Measurements from ENCODE around the gene ALDH3A2.

DNA sequence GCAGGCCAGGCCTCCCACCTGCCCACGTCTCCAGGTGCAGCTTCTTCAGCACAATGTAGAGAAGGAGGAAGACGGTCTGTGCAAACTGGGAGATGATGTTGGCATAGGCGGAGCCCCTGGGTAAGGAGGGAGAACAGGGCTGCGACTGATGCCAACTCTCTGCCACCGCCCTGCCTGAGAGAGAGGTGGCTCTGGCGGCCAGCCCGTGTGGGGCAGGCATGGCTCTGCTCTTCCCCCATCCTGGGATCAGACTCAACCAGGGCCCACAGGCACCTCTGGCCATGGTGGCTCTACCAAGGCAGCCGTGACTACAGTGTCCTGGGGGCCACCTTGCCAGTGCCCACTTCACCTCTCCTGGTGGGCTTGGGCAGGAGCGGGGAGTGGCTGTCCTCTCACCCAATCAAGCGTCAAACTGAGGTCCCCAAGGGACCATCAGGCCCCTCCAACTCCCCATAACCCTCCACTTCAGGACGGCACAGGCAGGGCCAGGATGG, 59.2 kb downstream of the ALDH3A2 start:
- TF ChIP-seq, protein P1, sequence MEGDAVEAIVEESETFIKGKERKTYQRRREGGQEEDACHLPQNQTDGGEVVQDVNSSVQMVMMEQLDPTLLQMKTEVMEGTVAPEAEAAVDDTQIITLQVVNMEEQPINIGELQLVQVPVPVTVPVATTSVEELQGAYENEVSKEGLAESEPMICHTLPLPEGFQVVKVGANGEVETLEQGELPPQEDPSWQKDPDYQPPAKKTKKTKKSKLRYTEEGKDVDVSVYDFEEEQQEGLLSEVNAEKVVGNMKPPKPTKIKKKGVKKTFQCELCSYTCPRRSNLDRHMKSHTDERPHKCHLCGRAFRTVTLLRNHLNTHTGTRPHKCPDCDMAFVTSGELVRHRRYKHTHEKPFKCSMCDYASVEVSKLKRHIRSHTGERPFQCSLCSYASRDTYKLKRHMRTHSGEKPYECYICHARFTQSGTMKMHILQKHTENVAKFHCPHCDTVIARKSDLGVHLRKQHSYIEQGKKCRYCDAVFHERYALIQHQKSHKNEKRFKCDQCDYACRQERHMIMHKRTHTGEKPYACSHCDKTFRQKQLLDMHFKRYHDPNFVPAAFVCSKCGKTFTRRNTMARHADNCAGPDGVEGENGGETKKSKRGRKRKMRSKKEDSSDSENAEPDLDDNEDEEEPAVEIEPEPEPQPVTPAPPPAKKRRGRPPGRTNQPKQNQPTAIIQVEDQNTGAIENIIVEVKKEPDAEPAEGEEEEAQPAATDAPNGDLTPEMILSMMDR (IDR thresholded peaks at IDR 0.05), result no peak
- TF ChIP-seq POLR2AphosphoS5 (IDR thresholded peaks at IDR 0.05; ENCODE audit: low read depth, low read length) (no peak), SIN3A (IDR thresholded peaks at IDR 0.05; ENCODE audit: borderline replicate concordance, insufficient read depth, low read depth, low read length) (no peak)
